Neural cell (in vitro differentiated cells): ENCODE results near the gene TRPM2. TPM values are rescaled to one million over a fixed set of nuclear protein-coding genes. Genes with fewer than 3 reads are reported as not detected.

Experiments
- H2AFZ ChIP-seq: fragments of 200-600, 300-800 bp; sonication (generic), shearing (Covaris generic); 2 replicates; pipeline ENCODE4 v1.6.0; 2014; ENCODE audit warnings: low read depth, mild to moderate bottlenecking, antibody characterized with exemption, low read length, moderate library complexity
- H3F3A ChIP-seq: fragments of 200-600 bp; shearing (Covaris generic); 2 replicates; pipeline ENCODE4 v1.6.1; 2016; ENCODE audit warnings: mild to moderate bottlenecking, moderate library complexity, mixed read lengths, antibody characterized with exemption, low read length; ENCODE audit not compliant: insufficient read depth, poor library complexity, severe bottlenecking
- H3K27ac ChIP-seq: fragments of 200-600, 300-800 bp; sonication (generic), shearing (Covaris generic); 2 replicates; pipeline ENCODE4 v1.5.1; 2014; ENCODE audit warnings: mild to moderate bottlenecking, low read length, moderate library complexity
- H3K27me3 ChIP-seq: fragments of 300-800, 200-600 bp; sonication (generic), shearing (Covaris generic); 2 replicates; pipeline ENCODE4 v1.6.0; 2014; ENCODE audit warnings: mild to moderate bottlenecking, low read depth, low read length, moderate library complexity; ENCODE audit not compliant: insufficient read depth
- H3K36me3 ChIP-seq: fragments of 300-800, 200-600 bp; sonication (generic), shearing (Covaris generic); 2 replicates; pipeline ENCODE4 v1.5.1; 2014; ENCODE audit warnings: mild to moderate bottlenecking, antibody characterized with exemption, low read length, moderate library complexity; ENCODE audit not compliant: insufficient read depth
- H3K4me2 ChIP-seq: fragments of 300-800, 200-600 bp; sonication (generic), shearing (Covaris generic); 2 replicates; pipeline ENCODE4 v1.6.0; 2014; ENCODE audit warnings: mild to moderate bottlenecking, low read length
- H3K4me3 ChIP-seq: fragments of 300-800, 200-600 bp; sonication (generic), shearing (Covaris generic); 2 replicates; pipeline ENCODE4 v1.5.1; 2014; ENCODE audit warnings: mild to moderate bottlenecking, low read length, moderate library complexity
- H3K79me2 ChIP-seq: fragments of 200-600 bp; shearing (Covaris generic); replicated peaks from 2 replicates; pipeline ENCODE4 v1.6.0; 2014; ENCODE audit warnings: mild to moderate bottlenecking, low read length, moderate library complexity; ENCODE audit not compliant: insufficient read depth
- H3K9ac ChIP-seq: fragments of 300-800, 200-600 bp; sonication (generic), shearing (Covaris generic); 2 replicates; pipeline ENCODE4 v1.6.1; 2016; ENCODE audit warnings: mild to moderate bottlenecking, low read length, mixed read lengths
- H3K9me2 ChIP-seq: fragments of 200-600 bp; shearing (Covaris generic); 2 replicates; pipeline ENCODE4 v1.6.1; 2016; ENCODE audit warnings: mild to moderate bottlenecking, low read length, mixed read lengths; ENCODE audit not compliant: insufficient read depth
- H3K9me3 ChIP-seq: fragments of 200-600, 300-800 bp; sonication (generic), shearing (Covaris generic); 2 replicates; pipeline ENCODE4 v1.6.1; 2016; ENCODE audit warnings: mild to moderate bottlenecking, mixed run types, low read length, moderate library complexity, mixed read lengths
- H4K20me1 ChIP-seq: fragments of 200-600 bp; shearing (Covaris generic); 2 replicates; pipeline ENCODE4 v1.6.1; 2016; ENCODE audit warnings: mild to moderate bottlenecking, mixed run types; ENCODE audit not compliant: insufficient read depth
- CTCF ChIP-seq: fragments of 450-650 bp; IDR thresholded peaks from 2 replicates; pipeline ENCODE4 v1.5.1; 2014; ENCODE audit warnings: antibody characterized with exemption, mild to moderate bottlenecking, moderate library complexity; ENCODE audit not compliant: poor library complexity, severe bottlenecking
- EP300 ChIP-seq: fragments of 450-650 bp; conservative IDR thresholded peaks from 2 replicates; pipeline ENCODE4 v1.6.1; 2014; ENCODE audit warnings: antibody characterized with exemption, mild to moderate bottlenecking, moderate library complexity; ENCODE audit not compliant: poor library complexity, severe bottlenecking
- EZH2 ChIP-seq: fragments of 200-600, 300-800 bp; shearing (Covaris generic), sonication (generic); IDR thresholded peaks from 2 replicates; pipeline ENCODE4 v1.6.1; 2014; ENCODE audit warnings: antibody characterized with exemption, low read length, borderline replicate concordance, mild to moderate bottlenecking; ENCODE audit not compliant: insufficient read depth, poor library complexity, severe bottlenecking
- MXI1 ChIP-seq: fragments of 450-650 bp; conservative IDR thresholded peaks from 2 replicates; pipeline ENCODE4 v1.6.1; 2014; ENCODE audit warnings: antibody characterized with exemption, mild to moderate bottlenecking; ENCODE audit not compliant: poor library complexity, severe bottlenecking
- POLR2AphosphoS5 ChIP-seq: IDR thresholded peaks from 2 replicates; pipeline ENCODE4 v1.6.1; 2012
- RAD21 ChIP-seq: fragments of 450-650 bp; conservative IDR thresholded peaks from 2 replicates; pipeline ENCODE4 v1.6.1; 2014; ENCODE audit warnings: antibody characterized with exemption, mild to moderate bottlenecking, moderate library complexity
- REST ChIP-seq: IDR thresholded peaks from 2 replicates; pipeline ENCODE4 v1.6.1; 2012; ENCODE audit warnings: borderline replicate concordance
- SMC3 ChIP-seq: fragments of 450-650 bp; conservative IDR thresholded peaks from 2 replicates; pipeline ENCODE4 v1.6.1; 2014; ENCODE audit warnings: antibody characterized with exemption, mild to moderate bottlenecking, moderate library complexity; ENCODE audit not compliant: poor library complexity
- TAF1 ChIP-seq: IDR thresholded peaks from 2 replicates; pipeline ENCODE4 v1.6.1; 2012; ENCODE audit warnings: low read depth
- polyA plus RNA-seq: library from polyadenylated mRNA; depleted of rRNA; stranded (reverse); fragments of >200 nt; gene quantifications from 2 replicates; pipeline ENCODE4 v1.2.3, GENCODE V29; 2014

The TRPM2 gene
- polyA plus RNA-seq, 1 donor from 2014 or later, result 0.14 TPM

GRCh38 chr21:44426663-44427191, 73.3 kb downstream of the TRPM2 start:
- H3K9ac ChIP-seq, result no peak overlapping the region
- no peak overlapping the region for H2AFZ ChIP-seq
- no peak overlapping the region for H3K4me2 ChIP-seq
- no peak for TF ChIP-seq MXI1
- TF ChIP-seq EP300, result no peak
- TF ChIP-seq POLR2AphosphoS5, result no peak
- TF ChIP-seq EZH2, result no peak
- TF ChIP-seq CTCF, result no peak
- TF ChIP-seq TAF1, result no peak
- no peak for TF ChIP-seq SMC3
- no peak for TF ChIP-seq REST
- TF ChIP-seq RAD21, result no peak
- H3K27me3 ChIP-seq, result no peaks in the 10 kb centered on the region
- H3K27ac ChIP-seq, result no peak overlapping the region
- no peaks in the 10 kb centered on the region for H3K79me2 ChIP-seq
- H3F3A ChIP-seq, result no peaks in the 10 kb centered on the region
- no peaks in the 10 kb centered on the region for H3K36me3 ChIP-seq
- H4K20me1 ChIP-seq, result no peaks in the 10 kb centered on the region
- H3K9me3 ChIP-seq, result no peaks in the 10 kb centered on the region
- no peaks in the 10 kb centered on the region for H3K9me2 ChIP-seq
- H3K4me3 ChIP-seq, result no peak overlapping the region

- no peak for TF ChIP-seq REST
- TF ChIP-seq TAF1, result no peak
- no peak for TF ChIP-seq RAD21
- no peak for TF ChIP-seq POLR2AphosphoS5
- no peak for TF ChIP-seq CTCF
- TF ChIP-seq EZH2, result no peak
- TF ChIP-seq EP300, result no peak
- no peak for TF ChIP-seq SMC3
- no peak for TF ChIP-seq MXI1
- Histone ChIP-seq H3K27me3 (no peaks in the 10 kb centered on the region), H3K9me3 (no peaks in the 10 kb centered on the region), H3K79me2 (no peaks in the 10 kb centered on the region), H3K27ac (no peak overlapping the region), H3K4me3 (no peak overlapping the region), H2AFZ (no peak overlapping the region), H3K9me2 (no peaks in the 10 kb centered on the region), H3K4me2 (no peak overlapping the region), H3F3A (no peaks in the 10 kb centered on the region), H3K36me3 (no peaks in the 10 kb centered on the region), H3K9ac (no peak overlapping the region), H4K20me1 (no peaks in the 10 kb centered on the region)
These were observed 74.1 kb downstream of the TRPM2 start for GRCh38 chr21:44427241-44428120.
